Left ventricle myocardium superior (tissue), 1 donor: ENCODE measurements around the gene VWA3A. TPM values are rescaled to one million over a fixed set of nuclear protein-coding genes. Genes with fewer than 3 reads are reported as not detected.
"Not testable (repeated sequence)": the region's sequence is repeated elsewhere in the genome, so short reads cannot be mapped to it uniquely, and the experiment has no call there.

Experiments
- ATAC-seq: fragments of 200-7000 bp; cut with Tn5 transposase; one replicate; pipeline ENCODE4 v1.9.1; 2020; ENCODE audit warnings: mild to moderate bottlenecking, moderate library complexity
- DNase-seq: peaks from one replicate; pipeline ENCODE4 v3.0.0-alpha.2; 2020
- intact Hi-C: fragments of 100-400 bp; cut with micrococcal nuclease; formaldehyde crosslinking; loops from one replicate; pipeline ENCODE4 v1.11.0; 2022
- total RNA-seq: library from RNA; stranded (reverse); fragmentation: NEBNext Ultra II Directional; extraction: Animal tissue kit (Norgen Biotek cat#: 25700); gene quantifications from one replicate; pipeline ENCODE4 v1.2.1, GENCODE V29; 2021
- donor health status: DM: no; HTN: yes; CAD: no; lungs with severe emphysema.

The VWA3A gene
- total RNA-seq, 1 donor from 2014 or later, result 0.52 TPM

GRCh38 chr16:22191532-22192260, 99.4 kb downstream of the VWA3A start:
- intact Hi-C loops, result no loop called here
- no peak for DNase-seq

GRCh38 chr16:22192261-22193062, 100.1 kb downstream of the VWA3A start:
- DNase-seq, result peak; percentile 82
- intact Hi-C loops, result no loop called here
- peak; percentile 16 for ATAC-seq

More at GRCh38 chr16:22191532-22192260, 99.4 kb downstream of the VWA3A start:
- no peak for ATAC-seq

GRCh38 chr16:22193063-22193411, 100.7 kb downstream of the VWA3A start:
- intact Hi-C loops, result no loop called here
- ATAC-seq, result no peak
- DNase-seq, result no peak

GRCh38 chr16:22194707-22195444, 102.5 kb downstream of the VWA3A start:
- ATAC-seq (no peak), DNase-seq (no peak)
- intact Hi-C loops, result loop anchor here (5.0 kb wide), 1 partner anchor 102 kb away; the partner anchor contains the start of gene POLR3E

- DNase-seq, result no peak
- intact Hi-C loops, result loop anchor here (5.0 kb wide), 1 partner anchor 102 kb away; the partner anchor contains the start of gene POLR3E
Measured at GRCh38 chr16:22195445-22195694, 103.0 kb downstream of the VWA3A start.

GRCh38 chr16:22195695-22196558, 103.6 kb downstream of the VWA3A start:
- DNase-seq (peak; percentile 91), ATAC-seq (peak; percentile 46)
- intact Hi-C loops, result loop anchor here (5.0 kb wide), 1 partner anchor 101 kb away; the partner anchor contains the start of gene POLR3E

More at GRCh38 chr16:22195445-22195694, 103.0 kb downstream of the VWA3A start:
- ATAC-seq, result no peak

GRCh38 chr16:22196559-22197168, 104.3 kb downstream of the VWA3A start:
- ATAC-seq, DNase-seq: not testable (repeated sequence)
- intact Hi-C loops, result loop anchor here (5.0 kb wide), 1 partner anchor 101 kb away; the partner anchor contains the start of gene POLR3E

- intact Hi-C loops, result loop anchor here (5.0 kb wide), 1 partner anchor 99 kb away; the partner anchor contains the start of gene POLR3E
- ATAC-seq (no peak), DNase-seq (no peak)
Measured at GRCh38 chr16:22198547-22199293, 106.4 kb downstream of the VWA3A start.

GRCh38 chr16:22202261-22202637, 109.9 kb downstream of the VWA3A start:
- no peak for ATAC-seq
- intact Hi-C loops, result no loop called here
- DNase-seq, result no peak

GRCh38 chr16:22203091-22203490, 110.8 kb downstream of the VWA3A start:
- intact Hi-C loops, result no loop called here
- DNase-seq (no peak), ATAC-seq (no peak)

GRCh38 chr16:22204091-22204655, 111.8 kb downstream of the VWA3A start:
- DNase-seq (no peak), ATAC-seq (no peak)
- intact Hi-C loops, result no loop called here

GRCh38 chr16:22205577-22206012, 113.3 kb downstream of the VWA3A start:
- DNase-seq, result no peak
- intact Hi-C loops, result no loop called here
- no peak for ATAC-seq

GRCh38 chr16:22206013-22206841, 113.9 kb downstream of the VWA3A start, which contains the start of gene EEF2K:
Gene EEF2K (plus strand): TSS chr16:22206278. CDS start chr16:22225730, 19,452 bp downstream.
- peak; percentile 96 for DNase-seq
- ATAC-seq, result peak; percentile 92
- intact Hi-C loops, result no loop called here
